NT2/D1 (cell line): ENCODE measurements around the gene NME7.
"Not testable (repeated sequence)": the region's sequence is repeated elsewhere in the genome, so short reads cannot be mapped to it uniquely, and the experiment has no call there.

Source experiments
- DNase-seq: peaks from one replicate; pipeline ENCODE4 v3.0.0-alpha.2; 2011; ENCODE audit warnings: low read depth, low spot score
- H3K27me3 ChIP-seq: 2 replicates; pipeline ENCODE4 v1.6.0; 2011; ENCODE audit warnings: mild to moderate bottlenecking; ENCODE audit not compliant: insufficient read length, insufficient read depth
- H3K36me3 ChIP-seq: 2 replicates; pipeline ENCODE4 v1.6.1; 2011; ENCODE audit warnings: mild to moderate bottlenecking, low read length, mixed read lengths; ENCODE audit not compliant: insufficient read depth, insufficient read length
- H3K4me1 ChIP-seq: 2 replicates; pipeline ENCODE4 v1.5.1; 2011; ENCODE audit not compliant: insufficient read depth, insufficient read length
- H3K4me3 ChIP-seq: 2 replicates; pipeline ENCODE4 v1.5.1; 2011; ENCODE audit warnings: low read depth; ENCODE audit not compliant: insufficient read length
- H3K9ac ChIP-seq: 2 replicates; pipeline ENCODE4 v1.6.0; 2011; ENCODE audit warnings: low read depth; ENCODE audit not compliant: insufficient read length
- H3K9me3 ChIP-seq: 2 replicates; pipeline ENCODE4 v1.5.1; 2011; ENCODE audit warnings: mild to moderate bottlenecking, low read length; ENCODE audit not compliant: insufficient read depth
- SUZ12 ChIP-seq: IDR thresholded peaks from 2 replicates; pipeline ENCODE4 v1.6.1; 2011; ENCODE audit not compliant: insufficient read length, insufficient read depth; ENCODE audit errors: extremely low read depth
- YY1 ChIP-seq: IDR thresholded peaks from 2 replicates; pipeline ENCODE4 v1.6.1; 2011; ENCODE audit not compliant: insufficient read length, insufficient read depth
- ZNF274 ChIP-seq: IDR thresholded peaks from 2 replicates; pipeline ENCODE4 v1.6.1; 2011; ENCODE audit warnings: mild to moderate bottlenecking, low read depth, low read length

The NME7 gene

DNA sequence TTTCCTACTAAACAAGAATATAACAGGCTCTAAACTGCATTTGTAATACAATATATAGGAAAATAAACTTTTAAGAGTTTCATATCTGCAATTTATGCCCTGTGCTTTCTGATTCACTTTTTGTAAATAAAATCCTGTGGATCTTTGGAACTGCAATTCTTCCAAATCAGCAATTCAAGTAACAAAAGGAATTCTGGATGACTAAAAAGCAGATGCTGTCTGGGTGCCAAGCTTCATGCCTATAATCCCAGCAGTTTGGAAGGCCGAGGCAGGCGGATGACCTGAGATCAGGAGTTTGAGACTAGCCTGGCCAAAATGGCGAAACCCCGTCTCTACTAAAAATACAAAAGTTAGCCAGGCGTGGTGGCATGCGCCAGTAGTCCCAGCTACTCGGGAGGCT is 6.3 kb downstream of the NME7 start:
- peaks cover 6% of the 10 kb centered on the region; the same call in 1 of the 2 replicates for H3K9me3 ChIP-seq
- no peak for DNase-seq
- no peaks in the 10 kb centered on the region for H3K27me3 ChIP-seq
- no peaks in the 10 kb centered on the region for H3K36me3 ChIP-seq
- H3K9ac ChIP-seq, result no peak overlapping the region
- H3K4me3 ChIP-seq, result no peak overlapping the region
- H3K4me1 ChIP-seq, result no peaks in the 10 kb centered on the region
- TF ChIP-seq ZNF274 (no peak), SUZ12 (no peak), YY1 (no peak)

DNA sequence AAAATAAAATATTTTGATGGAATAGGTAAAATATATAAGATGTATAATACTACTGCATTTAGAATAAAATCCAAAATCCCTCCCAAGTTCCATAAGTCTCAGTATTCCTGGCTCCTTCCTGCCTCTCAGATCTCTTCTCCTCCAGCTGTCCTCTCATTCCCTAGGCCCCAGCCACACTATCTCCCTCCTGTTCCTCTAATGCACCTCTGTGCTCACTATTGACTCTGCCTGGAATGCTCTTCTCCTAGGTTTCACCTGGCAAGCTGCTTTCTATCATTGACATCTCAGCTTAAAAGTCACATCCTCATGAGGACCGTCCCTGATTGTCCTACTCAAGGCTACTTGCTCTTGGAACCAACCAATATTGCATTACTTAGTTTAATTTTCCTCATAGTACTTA is 7.2 kb downstream of the NME7 start:
- Histone ChIP-seq H3K9ac (no peak overlapping the region), H3K36me3 (no peaks in the 10 kb centered on the region), H3K9me3 (peaks cover 6% of the 10 kb centered on the region; the same call in 1 of the 2 replicates), H3K4me1 (no peaks in the 10 kb centered on the region), H3K27me3 (no peaks in the 10 kb centered on the region), H3K4me3 (no peak overlapping the region)
- DNase-seq, result no peak
- TF ChIP-seq ZNF274, result no peak
- no peak for TF ChIP-seq SUZ12
- no peak for TF ChIP-seq YY1

DNA sequence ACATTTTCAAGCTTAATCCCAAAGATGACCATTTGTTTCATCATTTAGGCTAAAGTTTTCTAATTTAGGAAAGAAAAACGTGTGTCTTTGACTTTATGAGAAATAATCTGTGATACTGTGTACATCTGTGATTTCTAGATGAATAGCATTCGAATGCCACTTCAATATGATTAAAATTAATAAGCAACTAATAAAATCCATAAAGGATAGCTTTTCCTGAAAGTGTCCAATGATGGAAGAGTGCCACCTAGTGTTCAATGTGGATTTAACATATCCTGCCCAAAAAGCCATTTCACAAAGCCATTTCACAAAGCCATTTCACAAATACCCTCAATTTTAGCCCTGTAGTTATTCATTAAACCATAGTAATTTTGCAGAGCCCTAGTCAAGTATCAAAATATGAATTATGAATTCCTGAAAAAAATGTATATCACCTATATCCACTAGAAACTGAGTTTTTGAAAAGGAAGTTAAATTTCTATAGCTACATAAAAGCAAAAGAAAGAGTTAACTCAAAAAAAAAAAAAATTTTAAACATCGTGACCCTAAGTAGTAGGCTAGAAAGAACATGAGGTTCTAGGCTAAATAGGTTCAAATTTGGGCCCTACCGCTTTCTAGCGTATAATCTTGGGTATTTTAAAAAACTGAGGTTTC is 19.1 kb downstream of the NME7 start:
- Histone ChIP-seq H3K4me1 (no peaks in the 10 kb centered on the region), H3K9ac (no peak overlapping the region), H3K4me3 (no peak overlapping the region), H3K9me3 (no peaks in the 10 kb centered on the region), H3K36me3 (no peaks in the 10 kb centered on the region), H3K27me3 (no peaks in the 10 kb centered on the region)
- DNase-seq, result peak; percentile 47
- no peak for TF ChIP-seq YY1
- TF ChIP-seq SUZ12, result no peak
- no peak for TF ChIP-seq ZNF274

DNA sequence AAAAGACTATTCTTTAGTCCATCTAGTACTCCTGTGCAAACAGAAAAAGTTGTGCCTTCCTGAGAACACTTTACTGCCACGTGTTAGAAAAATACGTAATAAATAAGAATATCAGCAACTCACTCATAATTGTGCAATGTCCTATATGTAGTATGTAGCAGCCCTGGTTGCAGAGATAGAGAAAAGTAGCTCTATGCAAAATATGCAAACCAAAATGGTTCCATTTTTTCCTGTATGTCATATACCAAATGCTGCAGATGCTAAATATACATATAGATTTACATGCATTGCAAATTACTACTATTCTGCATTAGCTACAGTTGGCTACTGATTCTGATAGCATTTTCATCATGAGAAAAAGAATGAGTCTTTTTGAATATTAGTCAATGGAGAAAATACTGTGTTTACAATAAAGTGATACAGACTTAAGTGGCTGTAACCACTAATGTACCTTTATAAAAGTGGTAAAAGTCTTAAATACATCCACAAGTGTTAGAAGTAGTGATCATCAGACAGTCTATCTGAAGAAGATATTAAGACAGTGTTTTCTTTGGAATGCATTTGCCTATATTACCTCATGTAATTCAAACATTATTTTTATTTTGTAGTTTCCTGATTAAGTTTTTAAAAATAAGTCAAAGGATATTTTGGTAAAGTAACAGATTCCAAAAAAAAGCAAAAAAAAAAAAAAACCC is 19.8 kb downstream of the NME7 start:
- Histone ChIP-seq H3K4me3 (no peak overlapping the region), H3K9me3 (no peaks in the 10 kb centered on the region), H3K27me3 (no peaks in the 10 kb centered on the region), H3K4me1 (no peaks in the 10 kb centered on the region), H3K36me3 (no peaks in the 10 kb centered on the region), H3K9ac (no peak overlapping the region)
- no peak for TF ChIP-seq YY1
- TF ChIP-seq ZNF274, result no peak
- TF ChIP-seq SUZ12, result no peak
- DNase-seq, result no peak

DNA sequence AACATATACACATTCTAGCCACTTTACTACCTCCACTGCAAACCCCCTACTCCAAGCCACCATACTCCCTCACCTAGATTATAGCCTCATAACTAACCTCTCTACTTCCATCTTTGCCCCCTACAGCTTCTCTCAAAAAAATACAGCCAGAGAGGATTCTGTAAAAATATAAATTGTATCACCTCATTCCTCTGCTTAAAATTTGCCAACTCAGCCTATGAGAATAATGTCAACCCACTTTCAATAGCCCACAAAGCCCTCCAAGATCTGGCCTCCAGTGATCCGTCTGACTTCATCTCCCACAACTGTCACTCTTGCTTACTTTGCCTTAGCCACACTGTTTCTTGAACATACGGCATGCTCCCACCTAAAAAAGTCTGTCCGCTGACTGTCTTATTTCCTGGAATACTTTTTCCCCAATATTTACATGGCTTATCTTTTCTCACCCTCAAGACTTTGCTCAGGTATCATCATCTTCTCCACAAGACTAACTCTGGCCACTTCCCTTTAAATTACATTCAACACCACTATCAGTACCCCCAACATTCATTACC is 21.5 kb downstream of the NME7 start:
- peaks cover 10% of the 10 kb centered on the region for H3K9me3 ChIP-seq
- H3K9ac ChIP-seq, result no peak overlapping the region
- no peaks in the 10 kb centered on the region for H3K36me3 ChIP-seq
- TF ChIP-seq YY1 (no peak), ZNF274 (no peak), SUZ12 (no peak)
- H3K4me3 ChIP-seq, result no peak overlapping the region
- H3K27me3 ChIP-seq, result no peaks in the 10 kb centered on the region
- H3K4me1 ChIP-seq, result peaks cover 4% of the 10 kb centered on the region
- DNase-seq, result no peak

DNA sequence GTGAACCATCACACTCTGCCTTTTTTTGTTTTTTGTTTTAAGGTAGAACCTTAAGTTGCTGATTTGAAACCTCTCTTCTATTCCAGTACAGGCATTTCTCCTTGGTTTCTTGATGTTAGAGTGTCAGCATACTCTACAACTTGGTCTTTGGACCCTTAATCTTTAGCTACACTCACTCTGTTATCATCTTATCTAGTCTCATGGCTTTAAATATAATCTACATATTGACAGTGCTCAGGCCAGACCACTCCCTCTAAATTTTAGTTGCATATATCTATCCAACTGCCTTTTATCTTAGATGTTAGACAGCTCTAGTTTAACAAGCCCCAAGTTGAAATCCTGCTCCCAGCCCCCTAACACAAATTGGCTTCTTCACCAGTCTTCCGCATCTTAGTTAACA is 22.1 kb downstream of the NME7 start:
- TF ChIP-seq YY1 (no peak), SUZ12 (no peak), ZNF274 (no peak)
- H3K4me3 ChIP-seq, result no peak overlapping the region
- no peak overlapping the region for H3K9ac ChIP-seq
- no peaks in the 10 kb centered on the region for H3K27me3 ChIP-seq
- no peak for DNase-seq
- H3K36me3 ChIP-seq, result no peaks in the 10 kb centered on the region
- peaks cover 5% of the 10 kb centered on the region for H3K4me1 ChIP-seq
- H3K9me3 ChIP-seq, result peaks cover 16% of the 10 kb centered on the region

DNA sequence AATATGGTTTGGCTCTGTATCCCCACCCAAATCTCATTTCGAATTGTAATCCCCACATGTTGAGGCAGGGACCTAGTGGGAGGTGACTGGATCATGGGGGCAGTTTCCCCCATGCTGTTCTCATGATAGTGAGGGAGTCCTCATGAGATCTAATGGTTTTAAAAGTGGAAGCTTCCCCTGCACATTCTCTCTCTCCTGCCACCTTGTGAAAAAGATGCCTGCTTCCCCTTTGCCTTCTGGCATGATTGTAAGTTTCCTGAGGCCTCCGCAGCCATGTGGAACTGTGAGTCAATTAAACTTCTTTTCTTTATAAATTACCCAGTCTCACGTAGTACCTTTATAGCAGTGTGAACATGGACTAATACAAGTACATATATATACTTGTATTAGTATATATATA is 25.5 kb downstream of the NME7 start:
- not testable (repeated sequence) for H3K36me3 ChIP-seq, H3K27me3 ChIP-seq, H3K9ac ChIP-seq, DNase-seq, H3K4me3 ChIP-seq, H3K4me1 ChIP-seq
- peaks cover 22% of the 10 kb centered on the region for H3K9me3 ChIP-seq
